Endodermal cell (in vitro differentiated cells): ENCODE results near the gene IGSF3. TPM values are rescaled to one million over a fixed set of nuclear protein-coding genes. Genes with fewer than 3 reads are reported as not detected.
"Not testable (repeated sequence)": the region's sequence is repeated elsewhere in the genome, so short reads cannot be mapped to it uniquely, and the experiment has no call there.

Source experiments
- DNase-seq: peaks from one replicate; pipeline ENCODE4 v3.0.0-alpha.2; 2017
- H3K27ac ChIP-seq: 2 replicates; pipeline ENCODE4 v1.5.1; 2013; ENCODE audit warnings: mild to moderate bottlenecking, low read depth, low read length, moderate library complexity
- H3K27me3 ChIP-seq: 2 replicates; pipeline ENCODE4 v1.6.1; 2013; ENCODE audit warnings: mild to moderate bottlenecking, low read length, moderate library complexity; ENCODE audit not compliant: insufficient read depth, control insufficient read depth, poor library complexity, severe bottlenecking
- H3K36me3 ChIP-seq: 2 replicates; pipeline ENCODE4 v1.7.0; 2013; ENCODE audit warnings: mild to moderate bottlenecking, low read length, moderate library complexity; ENCODE audit not compliant: control insufficient read depth, insufficient read depth
- H3K4me1 ChIP-seq: one replicate; pipeline ENCODE4 v1.7.0; 2013; ENCODE audit warnings: low read length; ENCODE audit not compliant: control insufficient read depth, insufficient read depth
- H3K4me3 ChIP-seq: 2 replicates; pipeline ENCODE4 v1.5.1; 2013; ENCODE audit warnings: mild to moderate bottlenecking, low read length, moderate library complexity
- H3K9ac ChIP-seq: 2 replicates; pipeline ENCODE4 v1.6.1; 2013; ENCODE audit warnings: mild to moderate bottlenecking, low read length, moderate library complexity; ENCODE audit not compliant: poor library complexity, severe bottlenecking; ENCODE audit errors: extremely low read depth
- H3K9me3 ChIP-seq: 2 replicates; pipeline ENCODE4 v1.6.1; 2013; ENCODE audit warnings: mild to moderate bottlenecking, low read length, moderate library complexity; ENCODE audit not compliant: control insufficient read depth
- H3K27ac Mint-ChIP-seq: 2 replicates; pipeline ENCODE4 v1.8.0; 2020; ENCODE audit warnings: mixed read lengths
- H3K27me3 Mint-ChIP-seq: 2 replicates; pipeline ENCODE4 v1.8.0; 2021; ENCODE audit warnings: mild to moderate bottlenecking, mixed read lengths; ENCODE audit not compliant: insufficient read depth
- H3K36me3 Mint-ChIP-seq: 2 replicates; pipeline ENCODE4 v1.8.0; 2020; ENCODE audit warnings: low read depth, mixed read lengths
- H3K4me1 Mint-ChIP-seq: 2 replicates; pipeline ENCODE4 v1.8.0; 2020; ENCODE audit warnings: mixed read lengths
- H3K4me3 Mint-ChIP-seq: 2 replicates; pipeline ENCODE4 v1.8.0; 2020; ENCODE audit warnings: mild to moderate bottlenecking, moderate library complexity, mixed read lengths
- H3K9me3 Mint-ChIP-seq: 2 replicates; pipeline ENCODE4 v1.8.0; 2020; ENCODE audit warnings: mild to moderate bottlenecking, mixed read lengths
- WGBS, 2 experiments: methylation state at CpG; one replicate each; pipeline versions ENCODE4 v1.1.5 to v1.1.7; 2013; ENCODE audit warnings: missing lambda C conversion rate in 2 of 2, mixed read lengths in 1 of 2; ENCODE audit not compliant: insufficient coverage in 1 of 2, insufficient read length in 1 of 2; 5-methylcytosine and 5-hydroxymethylcytosine counted together
- total RNA-seq, 2 donors: library from RNA; stranded (reverse); fragmentation: NEBNext Ultra II Directional in 1 of 2; extraction: Animal tissue kit (Norgen Biotek cat#: 25700) in 1 of 2; gene quantifications; 2 replicates in 1 of 2; 3 replicates in 1 of 2; pipeline ENCODE4 v1.2.1, GENCODE V29; 2021
- TF ChIP-seq, protein P1 (sequence below): fragments of 200-600 bp; sonication (generic); conservative IDR thresholded peaks from 2 replicates; pipeline ENCODE4 v1.5.0; 2021; ENCODE audit warnings: antibody characterized with exemption, mild to moderate bottlenecking

Gene IGSF3
- total RNA-seq, 2 donors from 2014 or later = 35.0 to 36.7 TPM

- not testable (repeated sequence) for H3K36me3 ChIP-seq, DNase-seq, H3K9me3 ChIP-seq, H3K27ac ChIP-seq, H3K4me3 Mint-ChIP-seq, H3K27ac Mint-ChIP-seq, H3K9me3 Mint-ChIP-seq, H3K27me3 ChIP-seq, H3K27me3 Mint-ChIP-seq, H3K4me3 ChIP-seq, H3K4me1 ChIP-seq, H3K9ac ChIP-seq
- H3K4me1 Mint-ChIP-seq = peaks cover 16% of the 10 kb centered on the region
- TF ChIP-seq, protein P1, sequence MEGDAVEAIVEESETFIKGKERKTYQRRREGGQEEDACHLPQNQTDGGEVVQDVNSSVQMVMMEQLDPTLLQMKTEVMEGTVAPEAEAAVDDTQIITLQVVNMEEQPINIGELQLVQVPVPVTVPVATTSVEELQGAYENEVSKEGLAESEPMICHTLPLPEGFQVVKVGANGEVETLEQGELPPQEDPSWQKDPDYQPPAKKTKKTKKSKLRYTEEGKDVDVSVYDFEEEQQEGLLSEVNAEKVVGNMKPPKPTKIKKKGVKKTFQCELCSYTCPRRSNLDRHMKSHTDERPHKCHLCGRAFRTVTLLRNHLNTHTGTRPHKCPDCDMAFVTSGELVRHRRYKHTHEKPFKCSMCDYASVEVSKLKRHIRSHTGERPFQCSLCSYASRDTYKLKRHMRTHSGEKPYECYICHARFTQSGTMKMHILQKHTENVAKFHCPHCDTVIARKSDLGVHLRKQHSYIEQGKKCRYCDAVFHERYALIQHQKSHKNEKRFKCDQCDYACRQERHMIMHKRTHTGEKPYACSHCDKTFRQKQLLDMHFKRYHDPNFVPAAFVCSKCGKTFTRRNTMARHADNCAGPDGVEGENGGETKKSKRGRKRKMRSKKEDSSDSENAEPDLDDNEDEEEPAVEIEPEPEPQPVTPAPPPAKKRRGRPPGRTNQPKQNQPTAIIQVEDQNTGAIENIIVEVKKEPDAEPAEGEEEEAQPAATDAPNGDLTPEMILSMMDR = peak; percentile 42
- H3K36me3 Mint-ChIP-seq = peaks cover 16% of the 10 kb centered on the region
- WGBS, 2 experiments = 90 to 91% methylated on average over 2 to 5 of the region's 5 CpGs
These were observed 49.7 kb downstream of the IGSF3 start for GRCh38 chr1:116617808-116618207.

DNA sequence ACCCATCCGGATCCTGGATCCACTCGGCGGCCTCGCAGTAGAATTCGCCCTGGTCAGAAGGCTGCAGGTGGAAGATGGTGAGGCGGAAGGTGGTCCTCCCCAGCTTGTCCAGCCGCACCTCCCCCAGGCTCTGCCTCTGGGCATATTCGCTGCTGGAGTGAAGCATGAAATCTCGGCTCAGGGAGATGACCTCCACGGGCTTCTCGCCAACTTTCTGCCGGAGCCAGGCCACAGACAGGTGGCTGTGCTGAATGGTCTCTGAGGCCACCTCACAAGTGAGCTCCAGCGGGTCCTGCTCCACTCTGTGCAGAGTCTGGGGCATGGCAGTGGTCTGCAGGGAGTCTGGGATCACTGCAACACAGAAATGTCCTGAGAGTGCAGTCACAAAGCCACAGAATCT is 53.7 kb downstream of the IGSF3 start:
- H3K4me3 ChIP-seq, H3K4me3 Mint-ChIP-seq, H3K27ac Mint-ChIP-seq, H3K4me1 ChIP-seq, DNase-seq, H3K9ac ChIP-seq, H3K27ac ChIP-seq, H3K4me1 Mint-ChIP-seq, H3K9me3 Mint-ChIP-seq, H3K36me3 ChIP-seq, H3K27me3 Mint-ChIP-seq, H3K9me3 ChIP-seq, H3K27me3 ChIP-seq: not testable (repeated sequence)
- 93 to 97% methylated on average over 5 to 13 of the region's 13 CpGs for WGBS, 2 experiments
- peaks cover 14% of the 10 kb centered on the region for H3K36me3 Mint-ChIP-seq

DNA sequence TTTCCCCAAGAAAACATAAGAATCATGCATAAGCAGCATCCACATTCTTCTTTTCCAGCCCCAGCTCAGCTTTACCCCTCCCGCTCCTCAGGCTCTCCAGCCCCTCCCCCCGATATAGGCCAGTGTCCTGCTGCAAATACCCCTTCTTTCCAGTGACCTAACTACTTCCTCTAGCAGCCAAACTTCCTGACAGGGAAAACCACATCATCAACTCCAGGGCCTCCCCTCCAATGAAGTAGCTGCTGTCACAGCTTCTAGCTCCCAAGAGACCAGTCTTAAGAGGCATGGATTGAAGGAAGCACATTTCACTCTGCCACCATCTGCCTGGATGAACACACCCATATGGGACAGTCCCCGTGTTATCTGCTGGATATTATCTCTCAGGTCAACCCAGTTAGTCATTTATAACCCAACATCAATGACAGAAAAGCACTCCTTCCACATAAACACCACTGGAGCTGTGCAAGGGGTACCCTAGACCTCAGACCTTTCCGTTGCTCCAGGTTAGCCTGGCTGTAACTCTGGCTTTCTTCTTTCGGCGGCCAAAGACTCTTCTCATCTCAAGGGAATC is 57.6 kb downstream of the IGSF3 start:
- H3K36me3 ChIP-seq = not testable (repeated sequence)

DNA sequence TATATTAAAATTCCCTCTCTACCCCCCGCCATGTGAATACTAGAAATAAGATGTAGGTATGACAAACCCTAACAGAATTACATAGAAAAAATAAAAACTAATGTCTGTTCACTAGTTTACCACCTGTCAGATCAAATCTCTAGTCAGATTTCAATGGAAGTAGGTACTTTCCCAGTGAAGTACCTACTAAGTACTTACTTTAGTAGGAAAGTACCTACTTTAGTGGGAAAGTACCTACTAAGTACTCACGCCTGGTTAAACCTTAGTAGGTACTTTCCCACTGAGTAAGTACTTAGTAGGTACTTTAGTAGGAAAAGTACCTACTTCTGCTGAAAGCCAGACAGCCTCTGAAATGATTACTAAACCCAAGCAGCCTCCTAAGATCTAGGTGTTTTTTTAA is 58.7 kb downstream of the IGSF3 start:
- not testable (repeated sequence) for H3K4me1 Mint-ChIP-seq, H3K9ac ChIP-seq, H3K9me3 ChIP-seq, H3K27me3 ChIP-seq, H3K36me3 ChIP-seq, H3K4me1 ChIP-seq, H3K4me3 ChIP-seq, DNase-seq, H3K4me3 Mint-ChIP-seq, H3K27ac ChIP-seq, H3K27me3 Mint-ChIP-seq, H3K9me3 Mint-ChIP-seq, H3K27ac Mint-ChIP-seq
- WGBS, 2 experiments = 60 to 92% methylated on average over 1 of the region's 2 CpGs
- peaks cover 11% of the 10 kb centered on the region for H3K36me3 Mint-ChIP-seq

More for the DNA sequence above, 57.6 kb downstream of the IGSF3 start:
- not testable (repeated sequence) for H3K27ac ChIP-seq, H3K4me3 ChIP-seq, H3K4me3 Mint-ChIP-seq, H3K9me3 ChIP-seq, DNase-seq, H3K9me3 Mint-ChIP-seq, H3K27me3 Mint-ChIP-seq, H3K27me3 ChIP-seq, H3K9ac ChIP-seq, H3K27ac Mint-ChIP-seq, H3K4me1 Mint-ChIP-seq, H3K4me1 ChIP-seq
- peaks cover 13% of the 10 kb centered on the region for H3K36me3 Mint-ChIP-seq
- WGBS, 2 experiments = 91% methylated on average over 6 of the region's 6 CpGs; no CpG with 5 or more reads in 1 of the 2 experiments

GRCh38 chr1:116608151-116608550 is 59.4 kb downstream of the IGSF3 start:
- H3K4me3 ChIP-seq, H3K36me3 ChIP-seq, H3K4me1 ChIP-seq, H3K27ac Mint-ChIP-seq, DNase-seq, H3K9ac ChIP-seq, H3K9me3 Mint-ChIP-seq, H3K4me3 Mint-ChIP-seq, H3K9me3 ChIP-seq, H3K4me1 Mint-ChIP-seq, H3K27me3 Mint-ChIP-seq, H3K27ac ChIP-seq, H3K27me3 ChIP-seq: not testable (repeated sequence)
- WGBS, 2 experiments = 80 to 83% methylated on average over 1 to 8 of the region's 12 CpGs
- peaks cover 13% of the 10 kb centered on the region for H3K36me3 Mint-ChIP-seq

GRCh38 chr1:116607463-116607862 is 60.1 kb downstream of the IGSF3 start:
- not testable (repeated sequence) for H3K9ac ChIP-seq, H3K9me3 Mint-ChIP-seq, H3K9me3 ChIP-seq, H3K27me3 ChIP-seq, DNase-seq, H3K4me1 ChIP-seq, H3K27ac Mint-ChIP-seq, H3K27ac ChIP-seq, H3K4me1 Mint-ChIP-seq, H3K4me3 ChIP-seq, H3K4me3 Mint-ChIP-seq, H3K36me3 ChIP-seq, H3K27me3 Mint-ChIP-seq
- peaks cover 14% of the 10 kb centered on the region for H3K36me3 Mint-ChIP-seq
- WGBS, 2 experiments = 100% methylated on average over 1 of the region's 1 CpG; no CpG with 5 or more reads in 1 of the 2 experiments
